A673 (cell line): Measurements from ENCODE around the gene RCVRN.

Experiments used
- EZH2 ChIP-seq: fragments of 200-600 bp; sonication (generic); IDR thresholded peaks from 2 replicates; pipeline ENCODE4 v1.6.1; 2017; ENCODE audit warnings: borderline replicate concordance, low read depth, mild to moderate bottlenecking, mixed read lengths, antibody characterized with exemption, low read length; ENCODE audit not compliant: poor library complexity, severe bottlenecking
- TF ChIP-seq, protein P1 (sequence below): fragments of 300-800, 200-600 bp; sonication (generic); conservative IDR thresholded peaks from 2 replicates; pipeline ENCODE4 v1.5.1; 2017; ENCODE audit warnings: low read depth, mild to moderate bottlenecking, antibody characterized with exemption, low read length, moderate library complexity, mixed read lengths

DNA sequence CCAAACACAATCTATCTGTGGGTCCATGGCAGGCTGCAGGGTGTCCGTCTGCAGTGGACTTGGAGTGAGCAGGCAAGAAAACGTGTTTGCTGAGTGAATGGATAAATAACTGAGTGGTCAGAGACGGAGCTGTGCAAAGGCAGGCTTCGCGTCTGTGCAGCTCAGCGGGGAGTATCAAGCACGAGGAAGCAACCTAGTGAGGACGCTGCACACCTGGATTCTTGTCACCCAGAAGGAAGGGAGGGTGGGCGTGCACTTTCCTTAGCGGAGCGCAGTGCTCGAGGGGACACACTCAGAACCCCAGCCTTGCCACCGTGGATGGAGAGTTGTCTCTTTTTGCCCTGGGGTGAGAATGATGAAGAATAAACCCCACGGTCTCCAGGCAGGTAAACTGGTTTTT, 1.5 kb upstream of the RCVRN start:
- TF ChIP-seq EZH2: no peak
- TF ChIP-seq, protein P1, sequence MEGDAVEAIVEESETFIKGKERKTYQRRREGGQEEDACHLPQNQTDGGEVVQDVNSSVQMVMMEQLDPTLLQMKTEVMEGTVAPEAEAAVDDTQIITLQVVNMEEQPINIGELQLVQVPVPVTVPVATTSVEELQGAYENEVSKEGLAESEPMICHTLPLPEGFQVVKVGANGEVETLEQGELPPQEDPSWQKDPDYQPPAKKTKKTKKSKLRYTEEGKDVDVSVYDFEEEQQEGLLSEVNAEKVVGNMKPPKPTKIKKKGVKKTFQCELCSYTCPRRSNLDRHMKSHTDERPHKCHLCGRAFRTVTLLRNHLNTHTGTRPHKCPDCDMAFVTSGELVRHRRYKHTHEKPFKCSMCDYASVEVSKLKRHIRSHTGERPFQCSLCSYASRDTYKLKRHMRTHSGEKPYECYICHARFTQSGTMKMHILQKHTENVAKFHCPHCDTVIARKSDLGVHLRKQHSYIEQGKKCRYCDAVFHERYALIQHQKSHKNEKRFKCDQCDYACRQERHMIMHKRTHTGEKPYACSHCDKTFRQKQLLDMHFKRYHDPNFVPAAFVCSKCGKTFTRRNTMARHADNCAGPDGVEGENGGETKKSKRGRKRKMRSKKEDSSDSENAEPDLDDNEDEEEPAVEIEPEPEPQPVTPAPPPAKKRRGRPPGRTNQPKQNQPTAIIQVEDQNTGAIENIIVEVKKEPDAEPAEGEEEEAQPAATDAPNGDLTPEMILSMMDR: no peak
